GM19467 (cell line): ENCODE measurements around the gene METTL13.

Experiments
- ATAC-seq: cut with Tn5 transposase; IDR thresholded peaks from one replicate; pipeline ENCODE4 v1.9.1; 2021; ENCODE audit warnings: mild to moderate bottlenecking, moderate library complexity; ENCODE audit not compliant: unreplicated experiment

Gene METTL13

DNA sequence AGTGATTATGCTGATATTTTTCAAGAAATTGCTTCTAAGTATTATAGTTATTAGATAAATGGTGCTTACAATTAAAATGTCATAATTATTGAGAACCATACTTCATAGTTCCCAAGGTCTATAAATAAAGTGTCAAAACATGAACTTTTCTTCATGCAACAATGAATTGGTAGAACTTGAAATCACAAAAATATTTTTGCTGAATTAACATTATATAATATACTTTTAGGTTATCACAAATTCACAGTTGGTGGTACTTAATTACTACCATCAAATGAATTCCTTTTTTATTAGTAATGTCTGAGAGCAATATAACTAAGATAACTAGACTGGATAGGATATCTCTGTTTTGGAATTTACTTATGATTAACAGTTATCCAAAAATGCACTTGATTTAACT is 64.5 kb downstream of the METTL13 start:
- no peak for ATAC-seq
